GM18498 (cell line): ENCODE data around the gene NR2F6.

Experiments used
- ATAC-seq: cut with Tn5 transposase; IDR thresholded peaks from one replicate; pipeline ENCODE4 v1.9.1; 2021; ENCODE audit warnings: mild to moderate bottlenecking, moderate library complexity; ENCODE audit not compliant: unreplicated experiment

The NR2F6 gene

DNA sequence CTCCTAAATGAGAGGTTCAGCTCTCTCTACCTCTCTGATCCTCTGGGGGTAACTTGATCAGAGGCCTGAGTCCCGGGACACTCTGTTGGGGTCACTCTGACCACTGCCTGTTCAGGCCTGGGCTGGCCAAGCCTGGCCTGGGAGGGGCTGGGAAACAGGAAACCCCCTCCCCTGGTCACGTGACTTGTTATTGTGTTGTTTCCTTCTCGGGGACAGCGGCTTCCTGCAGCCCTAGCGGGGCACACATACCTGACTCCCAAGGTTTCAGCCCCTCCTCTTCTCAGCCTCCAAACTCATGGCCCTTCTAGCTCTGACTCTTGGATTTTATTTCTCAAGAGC lies 18.9 kb upstream of the NR2F6 start, which contains the start of gene USHBP1:
USHBP1 (minus strand) TSS at position 105 of the 339 bp plus-strand sequence. CDS start 446 bp downstream, outside the sequence.
- no peak for ATAC-seq

DNA sequence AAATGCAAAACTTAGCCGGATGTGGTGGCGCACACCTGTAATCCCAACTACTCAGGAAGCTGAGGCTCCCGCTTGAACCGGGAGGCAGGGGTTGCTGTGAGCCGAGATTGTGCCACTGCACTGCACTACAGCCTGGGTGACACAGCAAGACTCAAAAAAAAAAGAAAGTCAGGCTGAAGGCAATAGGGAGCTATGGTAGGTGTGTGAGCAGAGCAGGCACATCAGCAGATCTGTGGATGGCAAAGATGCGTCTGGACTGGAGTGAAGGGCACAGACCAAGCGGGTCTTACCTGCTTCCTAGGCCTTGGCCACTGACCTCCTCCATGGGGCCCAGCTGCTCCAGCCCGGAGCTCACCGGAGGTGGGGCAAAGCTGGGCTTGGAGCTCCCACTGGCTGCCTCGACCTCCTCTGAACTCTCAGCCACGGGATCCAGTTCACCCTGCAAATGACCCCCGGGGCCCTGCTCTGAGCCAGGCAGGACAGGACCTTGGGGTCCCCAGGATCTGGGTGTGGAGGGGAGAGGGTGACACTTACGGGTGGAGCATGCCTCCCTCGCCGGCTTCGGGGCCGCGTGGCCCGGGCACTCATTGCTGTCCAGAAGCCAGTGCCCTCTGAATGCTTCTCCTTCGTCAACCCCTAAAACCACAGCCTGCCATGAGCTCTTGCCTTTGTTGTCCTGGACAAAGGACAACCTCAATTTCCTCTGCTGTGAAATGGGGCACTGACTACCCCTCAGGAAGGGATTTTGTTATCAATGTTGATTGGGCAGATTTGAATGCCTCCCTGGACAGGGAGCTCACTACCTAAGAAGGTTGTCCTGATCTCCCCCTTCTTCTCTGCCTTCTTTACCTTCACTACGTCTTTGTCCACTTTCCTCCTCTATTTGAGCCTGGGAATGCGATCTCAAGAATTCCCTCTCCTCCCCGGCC lies 18.3 kb upstream of the NR2F6 start:
- ATAC-seq: no peak

- no peak for ATAC-seq
These were observed 16.8 kb upstream of the NR2F6 start for GRCh38 chr19:17262557-17262956.

GRCh38 chr19:17260842-17261325 lies 15.2 kb upstream of the NR2F6 start:
- peak; percentile 75 for ATAC-seq

DNA sequence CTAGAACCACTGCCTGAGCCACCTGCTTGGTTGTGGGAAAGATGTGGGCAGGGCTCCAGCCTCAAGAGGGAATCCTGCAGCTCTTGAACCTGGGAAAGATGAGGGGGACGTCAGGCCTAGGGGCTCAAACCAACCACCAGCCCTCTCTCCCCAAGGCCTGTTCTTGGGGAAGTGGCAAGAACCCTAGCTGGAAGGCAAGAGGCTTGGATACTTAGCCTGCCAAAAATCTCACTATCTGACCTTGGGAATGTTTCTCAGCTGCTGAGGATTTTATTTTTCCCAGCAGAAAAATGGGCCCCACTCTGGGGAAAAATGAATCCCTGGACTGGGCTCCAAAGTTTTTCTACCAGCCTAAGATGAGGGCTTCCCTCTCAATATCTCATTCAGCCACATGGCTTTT lies 14.2 kb upstream of the NR2F6 start:
- no peak for ATAC-seq

- ATAC-seq: no peak
These were observed 13.5 kb upstream of the NR2F6 start for GRCh38 chr19:17259118-17259780.

DNA sequence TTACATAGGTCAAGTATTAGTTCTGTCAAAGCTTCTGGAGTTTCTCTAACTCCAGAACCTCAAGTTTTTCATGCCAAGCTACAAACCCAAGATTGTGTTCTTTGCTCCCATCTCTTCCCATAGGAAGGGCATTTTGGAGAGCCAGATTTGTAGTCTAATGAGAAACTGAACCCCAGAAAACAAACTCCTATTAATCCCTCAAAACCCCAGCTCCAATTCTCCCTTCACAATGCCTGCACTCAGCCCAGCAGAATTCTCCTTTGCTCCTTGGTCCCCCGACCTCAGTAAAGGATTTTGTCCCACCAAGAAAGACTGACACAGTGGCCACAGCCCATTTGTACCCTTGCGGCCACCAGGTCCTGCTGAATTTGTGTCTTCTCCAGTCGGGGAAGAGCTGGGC lies 10.4 kb upstream of the NR2F6 start:
- no peak for ATAC-seq

- ATAC-seq: no peak
These were observed 9.5 kb upstream of the NR2F6 start for GRCh38 chr19:17255150-17255621.

DNA sequence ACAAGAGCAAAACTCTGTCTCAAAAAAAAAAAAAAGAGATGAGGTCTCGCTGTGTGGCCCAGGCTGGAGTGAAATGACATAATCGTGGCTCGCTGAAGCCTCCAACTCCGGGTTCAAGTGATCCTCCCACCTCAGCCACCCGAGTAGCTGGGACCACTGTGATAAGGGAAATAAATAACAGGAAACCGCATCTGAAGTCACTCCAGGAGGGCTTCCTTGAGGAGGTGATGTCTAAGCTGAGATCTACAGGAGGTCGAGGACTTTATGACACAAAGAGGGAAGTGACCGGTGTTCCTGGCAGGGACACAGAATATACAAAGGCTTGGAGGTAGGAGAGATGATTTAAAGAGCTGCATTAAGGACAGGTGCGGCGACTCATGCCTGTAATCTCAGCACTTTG lies 8.9 kb upstream of the NR2F6 start:
- no peak for ATAC-seq

GRCh38 chr19:17249887-17250548 lies 4.3 kb upstream of the NR2F6 start:
- ATAC-seq: no peak

DNA sequence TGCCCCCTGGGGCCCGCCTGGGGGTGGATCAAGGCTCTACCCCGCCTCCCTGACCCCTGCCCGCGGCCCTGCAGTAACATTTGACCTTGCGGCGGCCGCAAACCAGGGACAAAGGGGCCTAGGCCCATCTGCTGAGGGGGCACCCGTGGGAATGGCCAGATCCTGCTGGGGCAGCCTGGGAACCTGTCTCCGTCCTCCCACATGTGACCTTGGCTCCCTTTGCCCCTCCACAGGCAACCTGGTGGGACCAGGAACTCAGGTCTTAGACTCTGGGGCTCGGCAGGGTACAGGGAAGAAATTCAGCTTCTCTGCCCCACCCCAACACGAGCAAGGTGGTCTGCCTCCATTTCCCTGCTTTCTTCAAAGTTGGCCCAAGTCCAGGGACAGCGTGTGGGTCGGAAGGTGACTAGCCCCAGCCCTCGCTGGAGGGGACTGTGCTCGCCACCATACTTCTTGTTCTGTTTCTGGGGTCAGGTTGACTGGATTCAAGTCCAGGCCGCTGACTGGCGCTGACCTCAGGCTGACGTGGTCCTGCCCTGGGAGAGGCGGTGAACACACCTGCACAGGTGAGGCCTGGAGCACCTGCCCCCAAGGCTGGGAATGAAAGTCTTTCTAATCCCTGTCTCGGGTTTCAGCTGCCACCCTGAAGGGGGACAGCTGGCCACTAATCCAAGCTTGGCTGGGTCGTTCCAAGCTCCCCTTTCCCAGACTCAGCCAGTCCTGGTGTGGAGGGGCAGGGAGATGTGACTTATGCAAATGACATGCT lies 2.5 kb upstream of the NR2F6 start:
- ATAC-seq: no peak

- ATAC-seq: no peak
These were observed 1.1 kb upstream of the NR2F6 start for GRCh38 chr19:17246681-17247425.

DNA sequence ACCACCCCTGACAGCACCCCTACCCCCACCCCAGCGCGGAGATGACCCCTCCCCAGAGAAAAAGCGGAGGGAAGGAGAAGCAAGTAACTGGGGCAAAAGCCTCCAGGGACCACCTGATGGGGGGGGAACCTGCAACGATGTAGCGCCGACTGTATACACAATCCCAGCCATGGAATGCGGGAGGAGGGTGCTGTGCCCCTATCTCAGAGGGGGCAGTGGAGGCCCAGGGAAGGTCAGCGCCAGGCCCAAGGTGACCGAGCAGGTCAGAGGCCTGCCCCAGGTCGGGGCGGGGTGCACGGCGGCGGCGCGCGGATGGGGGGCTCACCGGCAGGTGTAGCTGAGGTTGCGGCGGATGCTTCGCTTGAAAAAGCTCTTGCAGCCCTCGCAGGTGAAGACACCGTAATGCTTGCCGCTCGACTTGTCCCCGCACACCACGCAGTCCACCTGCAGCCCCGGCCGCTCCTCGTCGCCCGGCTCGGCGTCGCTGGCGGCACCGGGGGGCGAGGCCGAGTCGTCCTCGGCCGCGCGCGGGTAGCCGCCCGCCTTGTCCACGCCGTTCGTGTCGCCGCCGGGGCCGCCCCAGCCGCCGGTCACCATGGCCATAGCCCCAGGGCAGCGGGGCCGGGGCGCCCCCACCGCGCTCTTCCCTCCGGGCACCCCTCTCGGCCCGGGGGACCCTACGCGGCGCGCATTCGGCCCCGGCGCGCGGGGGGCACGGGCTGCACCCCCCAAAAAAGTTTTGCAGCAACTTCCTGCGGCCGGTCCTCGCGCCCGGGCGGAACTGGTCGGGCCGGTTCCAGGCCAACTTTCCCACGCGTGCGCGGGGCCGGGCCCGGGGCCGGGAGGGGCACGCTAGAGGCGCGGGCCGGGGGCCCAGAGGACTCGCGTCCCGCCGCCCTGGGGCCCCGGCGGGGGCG lies 843 bp downstream of the NR2F6 start:
- no peak for ATAC-seq

DNA sequence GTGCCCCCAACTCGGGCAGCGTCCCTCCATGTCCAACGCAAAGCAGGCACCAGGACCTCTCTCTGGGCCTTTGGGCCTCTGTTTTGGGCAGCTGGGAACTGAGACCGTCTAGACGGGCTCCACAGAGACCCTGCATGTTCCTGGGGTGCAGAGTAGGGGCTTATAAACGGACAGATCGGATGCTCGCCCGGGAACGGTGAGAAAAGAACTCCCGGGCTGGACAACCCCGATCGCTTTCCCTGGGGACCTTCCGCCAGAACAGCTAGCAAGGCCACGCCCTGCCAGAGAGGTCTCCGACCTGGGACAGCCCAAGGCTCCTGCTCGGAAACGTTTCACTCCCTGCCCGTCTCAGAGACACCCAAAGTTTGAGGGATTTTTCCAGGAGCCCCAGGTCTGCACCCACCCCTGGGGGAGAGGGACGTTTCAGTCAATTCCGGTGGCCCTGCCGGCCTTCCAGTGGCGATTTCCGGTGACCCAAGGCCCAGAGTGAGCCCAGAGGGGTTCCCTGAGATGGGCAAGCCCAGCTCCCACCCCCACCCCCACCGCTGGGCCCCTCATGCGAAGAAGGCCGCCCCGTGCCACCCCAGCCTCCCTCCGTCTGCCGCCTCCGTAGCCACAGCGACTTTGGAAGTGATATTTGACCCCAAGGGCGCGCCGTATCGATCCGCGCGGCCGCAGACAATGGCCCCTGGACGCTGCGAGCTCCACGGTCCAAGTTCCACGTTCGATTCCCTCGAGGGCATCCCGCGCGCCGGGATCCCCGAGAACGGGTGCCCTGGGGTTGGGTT lies 1.7 kb downstream of the NR2F6 start:
- ATAC-seq: no peak

GRCh38 chr19:17243211-17243829 lies 2.4 kb downstream of the NR2F6 start:
- no peak for ATAC-seq

- no peak for ATAC-seq
These were observed 3.1 kb downstream of the NR2F6 start for GRCh38 chr19:17242431-17243208.

- no peak for ATAC-seq
These were observed 4.8 kb downstream of the NR2F6 start for GRCh38 chr19:17240826-17241399.
